ENCODE measurements around the gene GPM6B. TPM values are rescaled to one million over a fixed set of nuclear protein-coding genes. Genes with fewer than 3 reads are reported as not detected.

GPM6B gene
- total and polyA plus RNA-seq, 2 of the 4 experiments (the other 2 are of a cell fraction): 4.2 to 5.9 TPM

- Histone ChIP-seq H2BK20ac (ENCODE audit: low read depth, low read length) (no peak overlapping the region), H4K5ac (ENCODE audit: low read depth, low read length) (no peak overlapping the region), H3K23ac (ENCODE audit: low read depth, low read length) (no peak overlapping the region), H3K27ac (ENCODE audit: insufficient read depth, low read length) (no peak overlapping the region), H4K91ac (ENCODE audit: insufficient read depth, low read depth, low read length) (no peak overlapping the region), H3K18ac (ENCODE audit: low read depth, low read length) (no peak overlapping the region), H3K79me1 (ENCODE audit: low read depth in 1 of 2, low read length in 2 of 2) (no peaks in the 10 kb centered on the region), H3K4ac (ENCODE audit: low read depth, low read length) (no peak overlapping the region), H2BK120ac (ENCODE audit: low read depth, low read length) (no peak overlapping the region), H2BK5ac (ENCODE audit: low read depth, low read length, poor library complexity, severe bottlenecking) (no peak overlapping the region), H3K9me3 (ENCODE audit: control insufficient read depth, insufficient read depth, low read length) (no peaks in the 10 kb centered on the region), H4K20me1 (ENCODE audit: insufficient read depth, low read length) (no peaks in the 10 kb centered on the region), H3K27me3 (ENCODE audit: control insufficient read depth, insufficient read depth, low read length) (no peaks in the 10 kb centered on the region), H3K4me2 (ENCODE audit: low read depth, low read length) (no peak overlapping the region), H4K8ac (ENCODE audit: low read depth in 2 of 2, low read length in 2 of 2) (no peak overlapping the region), H2AK5ac (ENCODE audit: low read depth, low read length) (no peak overlapping the region), H3K14ac (replicated peaks; ENCODE audit: low read depth, low read length) (no peak overlapping the region), H3K4me3 (ENCODE audit: insufficient read depth, low read depth, low read length) (no peak overlapping the region), H3K4me1 (ENCODE audit: control insufficient read depth, insufficient read depth, low read length) (no peaks in the 10 kb centered on the region), H2AK9ac (replicated peaks; ENCODE audit: low read depth, low read length, poor library complexity) (no peak overlapping the region), H3K9ac (ENCODE audit: low read depth, low read length) (no peak overlapping the region), H3K36me3 (ENCODE audit: control insufficient read depth, insufficient read depth, low read length) (peaks cover 28% of the 10 kb centered on the region), H2AFZ (replicated peaks; ENCODE audit: low read length, poor library complexity) (no peak overlapping the region), H3K9me1 (ENCODE audit: insufficient read depth, low read length) (no peaks in the 10 kb centered on the region), H3K56ac (ENCODE audit: extremely low read depth, insufficient read depth, low read length) (no peak overlapping the region), H2BK15ac (ENCODE audit: low read depth, low read length) (no peak overlapping the region)
- ChIA-PET POLR2A (ENCODE audit: unreplicated experiment) (no interaction called here), CTCF (no interaction called here)
- dilution Hi-C loops (cut with HindIII; ENCODE audit: low sequenced_read_pairs, unreplicated experiment): no loop called here
- intact Hi-C loops (cut with micrococcal nuclease): no loop called here
- in situ Hi-C loops (cut with MboI; ENCODE audit: low sequenced_read_pairs): loop anchor here (10.0 kb wide), 1 partner anchor 260 kb away; the partner anchor contains the start of gene GEMIN8
- 100% methylated on average over 1 of the region's 6 CpGs; no CpG with 5 or more reads in 1 of the 2 experiments for WGBS, 2 experiments (ENCODE audit: extremely low coverage in 2 of 2, insufficient read length in 1 of 2)
- DNase-seq: no peak
- ATAC-seq (ENCODE audit: low read depth): no peak
- no TSS peak for BruUV-seq (replicated peaks)
- no peak for TF ChIP-seq SMC3 (IDR thresholded peaks at IDR 0.05; ENCODE audit: low read depth, low read length)
- no peak for TF ChIP-seq RAD21 (IDR thresholded peaks at IDR 0.05; ENCODE audit: low read length)
- TF ChIP-seq CEBPB (IDR thresholded peaks at IDR 0.05; ENCODE audit: low read depth, low read length): no peak
- TF ChIP-seq CHD1 (IDR thresholded peaks at IDR 0.05; ENCODE audit: low read depth, low read length): no peak
- TF ChIP-seq POLR2A (IDR thresholded peaks at IDR 0.05; ENCODE audit: low read depth, low read length): no peak
- no peak for TF ChIP-seq CTCF (conservative IDR thresholded peaks at IDR 0.05; ENCODE audit: low read depth, low read length)
- no peak for TF ChIP-seq FOS (IDR thresholded peaks at IDR 0.05; ENCODE audit: low read depth, low read length)
- TF ChIP-seq BHLHE40 (IDR thresholded peaks at IDR 0.05; ENCODE audit: low read depth, low read length): no peak
- no peak for TF ChIP-seq USF2 (IDR thresholded peaks at IDR 0.05; ENCODE audit: low read depth, low read length)
- no peak for TF ChIP-seq MXI1 (IDR thresholded peaks at IDR 0.05; ENCODE audit: borderline replicate concordance, low read depth, low read length)
- TF ChIP-seq ELK1 (IDR thresholded peaks at IDR 0.05; ENCODE audit: borderline replicate concordance, low read depth, low read length): no peak
- no peak for TF ChIP-seq RFX5 (IDR thresholded peaks at IDR 0.05; ENCODE audit: low read depth, low read length)
- TF ChIP-seq RCOR1 (IDR thresholded peaks at IDR 0.05; ENCODE audit: insufficient replicate concordance, low read length): no peak
Observed at GRCh38 chrX:13764765-13765164, 52.1 kb downstream of the GPM6B start.

Data from IMR-90 (cell line).